GM19035 (cell line): ENCODE measurements around the gene C13orf42.

Source experiments
- ATAC-seq: cut with Tn5 transposase; IDR thresholded peaks from one replicate; pipeline ENCODE4 v1.9.1; 2021; ENCODE audit not compliant: unreplicated experiment

The C13orf42 gene

DNA sequence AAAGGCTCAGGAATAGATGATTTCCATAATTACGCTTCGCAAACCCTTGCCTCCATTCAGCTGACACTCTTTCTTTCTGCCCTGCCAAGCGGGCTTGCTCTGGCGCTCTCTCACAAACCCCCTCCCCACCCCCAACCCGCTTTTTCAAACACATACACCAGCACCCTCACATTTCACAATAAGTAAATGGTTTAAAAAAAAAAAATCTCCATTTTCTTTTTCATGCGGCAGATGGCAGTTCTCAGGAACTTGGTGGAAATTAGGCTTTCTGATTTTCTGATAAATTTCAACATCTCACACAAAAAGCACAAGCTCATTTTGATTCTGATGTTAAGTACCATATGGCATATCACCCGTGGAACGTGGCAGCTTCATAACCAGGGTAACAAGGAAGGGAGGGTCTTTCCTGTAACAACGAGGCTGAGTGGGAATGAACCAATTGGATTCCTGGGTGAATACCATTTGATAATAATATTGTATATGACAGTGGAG is 43.8 kb downstream of the C13orf42 start:
- ATAC-seq = no peak

DNA sequence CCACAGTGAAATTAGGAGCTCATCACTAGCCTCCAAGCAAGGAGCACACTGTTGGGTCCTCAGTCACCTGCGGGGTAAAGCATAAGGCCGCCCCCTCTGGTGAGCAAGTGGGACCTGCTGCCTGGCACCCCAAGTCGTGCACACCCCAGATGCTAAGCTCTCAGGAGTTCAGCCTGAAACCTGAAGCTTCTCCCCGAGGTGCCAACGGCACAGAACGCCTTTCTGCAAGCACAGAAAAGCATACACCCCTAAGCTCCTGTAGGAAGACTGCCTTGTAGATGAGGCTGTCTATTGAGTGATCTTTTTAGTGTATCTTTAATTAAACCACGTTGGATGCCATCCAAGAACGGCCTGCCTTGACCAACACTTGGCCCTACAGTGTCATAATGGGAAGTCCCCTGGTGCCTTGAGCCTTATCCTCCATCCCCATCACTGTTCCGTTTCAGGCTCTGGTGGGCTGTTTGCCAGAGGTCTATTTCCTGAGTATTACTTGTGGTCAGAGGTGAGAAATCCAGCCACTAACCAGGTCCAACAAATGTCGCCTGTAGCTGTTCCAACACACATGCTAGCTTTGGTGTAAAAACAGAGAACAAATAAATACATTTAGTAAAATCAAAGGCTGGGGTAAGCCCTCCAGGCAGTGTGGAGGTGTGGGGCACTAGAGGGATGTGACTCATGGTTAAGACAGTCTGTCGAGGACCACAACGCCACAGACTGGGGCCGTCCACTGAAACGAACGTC is 44.8 kb downstream of the C13orf42 start:
- no peak for ATAC-seq

DNA sequence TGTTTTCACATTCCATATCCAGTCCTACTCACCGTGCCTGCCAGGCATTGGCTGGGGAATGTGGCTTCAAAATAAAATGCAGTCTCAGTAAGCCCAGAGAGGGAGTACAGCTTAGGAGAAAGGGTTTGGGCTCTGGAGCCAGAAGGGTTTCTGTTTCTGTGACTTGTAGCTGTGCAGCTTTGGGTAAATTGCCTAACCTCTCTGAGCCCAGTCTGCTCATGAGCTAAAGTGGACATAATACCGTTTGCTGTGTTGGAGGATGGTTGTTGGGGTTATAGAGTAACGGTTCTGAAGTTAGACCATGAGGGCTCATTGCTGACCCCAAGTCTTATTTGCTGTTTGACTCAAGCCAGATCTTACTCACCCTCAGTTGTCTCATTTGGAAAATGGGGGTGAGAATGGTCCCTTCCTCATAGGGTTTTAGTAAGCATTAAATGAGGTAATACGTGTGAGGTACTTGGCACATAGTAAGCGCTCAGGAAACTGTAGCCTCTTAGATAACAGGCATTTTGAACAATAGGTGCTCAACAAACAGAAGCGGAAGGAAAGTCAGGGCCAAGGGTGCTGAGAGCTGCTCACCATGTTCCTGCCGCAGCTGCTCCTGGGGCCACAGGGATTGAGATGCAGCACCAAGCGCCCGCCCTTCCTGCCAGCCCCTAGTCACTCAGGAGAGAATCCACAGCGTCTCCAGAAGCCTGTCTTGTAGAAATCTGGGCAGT is 45.5 kb downstream of the C13orf42 start:
- ATAC-seq = no peak

DNA sequence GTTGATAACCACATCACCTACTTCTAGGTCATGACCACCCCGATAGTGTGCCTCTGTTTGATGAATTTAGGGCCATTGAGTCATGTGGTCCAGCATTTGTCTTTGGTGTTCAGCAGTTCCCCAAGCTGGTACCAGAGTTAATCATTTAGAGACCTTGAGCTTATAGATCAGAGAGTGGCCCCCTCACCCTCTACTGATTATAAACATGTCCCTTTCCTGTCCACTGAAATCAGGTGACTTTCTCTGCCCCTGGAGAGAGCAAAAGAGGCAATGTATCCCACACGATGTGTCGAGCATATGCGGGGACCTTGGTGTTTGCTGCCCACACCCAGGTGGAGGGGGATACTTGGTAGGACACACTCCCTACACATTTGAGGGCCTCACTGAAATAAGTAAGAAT is 46.3 kb downstream of the C13orf42 start:
- no peak for ATAC-seq

DNA sequence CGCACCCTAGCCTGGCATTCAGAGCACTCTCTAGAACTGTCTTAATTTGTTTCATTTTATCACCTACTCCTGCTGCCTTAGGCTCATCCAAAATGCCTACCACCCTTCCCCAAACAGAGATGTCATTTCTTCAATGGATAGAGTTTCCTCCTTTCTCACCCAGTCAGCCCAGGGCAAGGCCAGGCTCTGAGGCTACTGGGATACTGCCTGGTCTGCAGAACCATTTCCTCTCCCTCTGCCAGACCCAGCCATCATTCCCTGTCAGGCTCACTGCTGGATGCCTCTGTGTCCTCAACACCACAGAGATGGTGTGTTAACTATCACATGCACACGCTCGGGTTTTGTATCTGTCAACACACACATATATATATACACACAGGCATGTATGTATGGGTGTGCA is 47.2 kb downstream of the C13orf42 start:
- ATAC-seq = no peak

DNA sequence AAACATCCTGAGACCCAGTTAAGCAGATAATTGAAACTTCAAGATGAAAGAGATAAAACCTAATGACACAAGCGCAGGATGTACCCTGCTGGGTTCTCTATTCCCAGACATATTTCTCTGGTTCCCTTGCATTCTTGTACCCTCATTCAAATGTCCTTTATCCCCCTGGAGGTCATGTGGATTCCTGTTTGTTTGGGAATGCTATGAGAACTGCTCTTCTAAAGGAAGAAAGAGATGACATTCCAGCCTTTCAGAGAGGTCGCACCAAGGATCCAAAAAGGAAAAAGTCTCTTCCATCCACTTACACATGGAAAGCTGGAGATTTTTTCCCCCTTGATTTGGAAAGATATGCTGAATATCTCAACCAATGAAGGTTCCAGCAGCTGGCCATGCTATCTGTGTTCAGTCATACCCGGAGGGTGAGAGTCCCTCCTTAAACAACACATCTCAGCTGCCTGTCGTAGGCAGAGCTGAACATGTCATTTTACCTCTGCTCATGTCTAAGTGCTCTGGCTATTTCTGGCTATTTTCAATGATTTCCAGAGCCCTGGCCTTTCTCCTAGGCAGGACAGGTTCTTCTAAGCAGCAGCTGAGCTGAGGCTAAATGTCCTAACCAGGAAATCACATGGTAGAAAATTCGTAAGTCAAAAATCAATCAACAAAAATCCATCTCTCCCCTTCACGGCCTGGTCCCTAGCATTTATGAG is 52.5 kb downstream of the C13orf42 start:
- ATAC-seq = no peak

DNA sequence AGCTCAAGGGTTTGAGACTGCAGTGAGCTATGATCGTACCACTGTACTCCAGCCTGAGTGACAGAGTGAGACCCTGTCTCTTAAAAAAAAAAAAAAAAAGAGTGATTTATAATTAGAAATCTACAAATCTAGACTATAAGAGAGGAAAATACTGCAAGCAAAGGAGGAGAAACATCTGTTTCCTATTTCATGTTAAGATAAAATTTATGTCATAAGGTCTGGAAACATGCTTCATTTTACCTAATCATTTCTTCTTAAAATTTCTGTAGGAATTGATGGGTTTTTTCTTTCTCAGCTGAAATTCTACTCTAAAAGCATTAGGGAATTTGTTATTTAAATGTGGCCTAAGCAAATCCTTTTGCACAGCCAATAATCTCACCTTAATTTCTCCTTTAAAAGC is 53.2 kb downstream of the C13orf42 start:
- ATAC-seq = no peak

DNA sequence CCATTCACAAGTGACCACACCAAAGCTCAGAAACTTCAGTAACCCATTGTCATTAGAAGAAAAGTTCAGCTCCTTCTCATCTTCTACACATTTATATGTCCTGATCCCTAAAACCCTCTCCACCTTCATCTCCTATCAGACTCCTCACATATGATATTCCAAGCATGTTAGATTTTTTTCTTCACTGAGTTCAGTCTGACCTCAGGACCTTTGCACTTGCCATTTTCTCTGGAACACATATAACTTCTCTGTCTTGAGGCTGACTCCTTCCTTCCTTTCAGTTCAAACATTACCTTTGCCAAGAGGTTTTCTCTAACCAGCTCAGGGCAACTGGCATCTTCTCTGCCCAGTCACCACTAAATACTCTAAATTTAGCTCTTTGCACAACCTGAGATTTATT is 54.1 kb downstream of the C13orf42 start:
- ATAC-seq = no peak

DNA sequence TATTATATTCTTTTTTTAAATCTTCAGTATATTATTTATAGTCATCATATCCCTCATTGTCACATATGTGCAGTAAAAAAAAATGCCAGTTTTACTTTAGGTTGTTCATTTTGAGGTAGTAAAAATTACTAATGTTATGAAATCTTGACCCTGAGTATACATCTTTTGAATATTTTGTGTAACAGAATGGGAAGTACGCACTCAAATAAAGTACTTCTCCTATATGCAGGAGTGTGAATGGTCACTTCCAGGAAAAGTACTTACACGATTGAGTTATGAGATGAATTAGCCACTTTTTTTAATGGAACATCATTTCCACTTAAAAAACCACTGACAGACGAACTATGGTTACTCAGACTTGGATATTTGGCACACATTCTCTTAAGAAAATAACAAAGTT is 58.5 kb downstream of the C13orf42 start:
- ATAC-seq = no peak

DNA sequence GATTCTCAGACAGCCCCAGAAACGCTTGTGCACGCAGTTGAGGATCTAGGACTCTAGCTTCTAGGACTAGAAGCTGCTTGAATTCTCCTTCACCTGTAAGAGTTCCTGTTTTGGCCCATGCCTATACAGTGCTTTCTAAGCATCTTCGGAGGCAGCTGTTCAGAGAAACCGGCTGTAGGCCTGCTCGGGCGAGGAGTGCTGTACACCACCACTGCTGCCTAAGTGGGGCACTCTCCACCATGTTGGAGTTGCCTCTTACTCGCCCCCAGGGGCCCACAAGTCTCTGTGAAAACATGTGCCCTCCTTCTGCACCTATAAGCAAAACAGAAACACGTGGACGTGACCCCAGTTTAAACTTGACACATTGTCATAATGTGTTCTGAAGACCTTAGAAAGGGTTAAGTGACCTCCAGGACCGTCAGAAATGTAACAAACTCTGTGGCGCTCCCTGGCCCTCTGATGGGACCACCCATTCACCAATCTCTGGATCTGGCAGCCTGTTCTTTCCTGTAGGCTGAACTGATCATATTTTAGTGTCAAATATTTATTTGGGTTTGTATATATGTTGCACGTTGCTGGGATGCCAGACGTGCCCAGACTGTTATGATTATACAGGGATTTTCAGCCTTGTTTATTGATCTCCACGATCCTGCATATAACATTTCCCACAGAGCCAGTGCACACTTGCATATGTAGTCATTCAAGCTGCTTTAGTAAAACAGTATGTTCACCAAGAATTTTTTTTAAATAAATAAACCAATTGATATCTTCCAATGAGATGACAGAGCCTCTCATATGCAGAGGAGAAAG is 60.8 kb downstream of the C13orf42 start:
- ATAC-seq = no peak

DNA sequence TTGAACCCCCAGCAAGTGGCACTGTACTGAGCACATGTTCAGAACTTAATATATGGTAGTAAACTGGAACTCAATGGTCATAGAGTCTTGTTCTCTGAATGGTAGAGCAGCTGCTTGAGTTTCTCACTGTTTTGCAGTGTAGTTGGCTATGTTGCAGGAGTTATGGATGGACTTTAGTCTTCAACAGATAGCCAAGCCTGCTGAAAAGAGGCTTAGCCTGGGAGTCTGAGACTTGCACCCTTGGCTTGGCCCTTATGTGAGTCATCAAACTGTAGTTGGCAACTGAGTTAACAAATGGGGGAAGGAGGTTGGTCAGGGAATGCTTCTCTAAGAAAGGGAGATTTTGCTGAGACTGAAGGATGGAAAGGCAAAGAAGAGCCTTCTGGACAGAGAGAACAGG is 62.5 kb downstream of the C13orf42 start:
- no peak for ATAC-seq

DNA sequence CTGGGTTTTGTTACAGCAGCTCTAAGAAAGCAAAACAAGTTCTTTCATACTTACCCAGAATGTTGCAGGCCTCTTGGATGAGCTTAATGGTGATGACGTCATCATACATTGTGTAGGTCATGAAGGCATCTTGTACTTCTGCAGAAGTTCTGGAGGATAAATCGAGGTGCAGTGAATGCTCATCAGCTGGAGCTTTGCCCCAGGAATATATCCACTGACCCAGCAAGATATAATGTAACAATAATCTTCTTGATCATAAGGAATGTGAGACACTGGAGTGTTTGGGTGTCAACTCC is 63.0 kb downstream of the C13orf42 start:
- no peak for ATAC-seq

DNA sequence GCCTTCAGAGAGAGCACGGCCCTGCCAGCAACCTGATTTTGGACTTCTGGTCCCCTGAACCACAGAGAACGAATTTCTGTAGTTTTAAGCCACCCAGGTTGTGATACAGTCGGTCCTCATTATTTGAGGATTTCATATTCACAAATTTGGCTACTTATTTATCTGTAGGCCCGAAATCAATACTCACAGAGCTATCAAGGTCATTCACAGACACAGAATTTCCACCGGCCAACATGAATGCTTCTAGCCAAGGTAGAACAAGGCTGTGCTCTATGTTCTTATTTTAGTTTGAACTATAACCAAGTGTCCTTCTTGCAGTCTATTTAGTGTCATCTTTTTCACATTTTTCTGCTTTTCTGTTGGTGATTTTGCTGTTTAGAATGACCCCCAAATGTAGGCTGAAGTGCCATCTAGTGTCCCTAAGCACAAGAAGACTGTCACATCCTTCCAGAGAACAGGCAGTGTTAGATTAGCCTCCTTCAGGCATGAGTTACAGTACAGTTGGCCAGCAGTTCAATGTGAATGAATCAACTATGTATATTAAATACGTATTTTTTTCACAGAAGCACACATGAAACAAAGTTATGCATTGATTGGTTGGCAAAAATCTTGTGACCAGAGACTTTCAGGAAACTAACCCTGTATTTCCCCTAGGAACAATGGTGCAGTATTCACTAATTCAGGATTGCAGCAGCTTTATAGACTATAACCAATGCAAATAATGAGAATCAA is 63.5 kb downstream of the C13orf42 start:
- no peak for ATAC-seq

DNA sequence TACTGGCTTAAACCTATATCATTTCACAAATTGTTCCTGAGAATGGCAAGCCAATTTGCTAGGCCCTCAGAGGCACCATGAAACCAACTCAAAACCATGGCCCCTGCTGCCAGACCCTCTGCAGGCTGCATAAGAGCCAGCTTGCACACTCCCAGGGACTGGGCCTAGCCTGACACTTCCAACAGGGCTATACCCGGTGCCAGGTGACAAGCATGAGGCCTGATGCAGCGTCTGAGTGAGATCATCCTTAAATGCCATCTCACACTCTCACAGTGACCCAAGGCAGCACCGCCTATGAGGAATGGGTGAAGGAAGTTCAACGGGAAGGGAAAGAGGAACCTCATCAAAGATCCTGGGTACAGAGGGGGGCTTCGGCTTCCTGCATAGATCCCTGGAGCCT is 65.6 kb downstream of the C13orf42 start:
- no peak for ATAC-seq

DNA sequence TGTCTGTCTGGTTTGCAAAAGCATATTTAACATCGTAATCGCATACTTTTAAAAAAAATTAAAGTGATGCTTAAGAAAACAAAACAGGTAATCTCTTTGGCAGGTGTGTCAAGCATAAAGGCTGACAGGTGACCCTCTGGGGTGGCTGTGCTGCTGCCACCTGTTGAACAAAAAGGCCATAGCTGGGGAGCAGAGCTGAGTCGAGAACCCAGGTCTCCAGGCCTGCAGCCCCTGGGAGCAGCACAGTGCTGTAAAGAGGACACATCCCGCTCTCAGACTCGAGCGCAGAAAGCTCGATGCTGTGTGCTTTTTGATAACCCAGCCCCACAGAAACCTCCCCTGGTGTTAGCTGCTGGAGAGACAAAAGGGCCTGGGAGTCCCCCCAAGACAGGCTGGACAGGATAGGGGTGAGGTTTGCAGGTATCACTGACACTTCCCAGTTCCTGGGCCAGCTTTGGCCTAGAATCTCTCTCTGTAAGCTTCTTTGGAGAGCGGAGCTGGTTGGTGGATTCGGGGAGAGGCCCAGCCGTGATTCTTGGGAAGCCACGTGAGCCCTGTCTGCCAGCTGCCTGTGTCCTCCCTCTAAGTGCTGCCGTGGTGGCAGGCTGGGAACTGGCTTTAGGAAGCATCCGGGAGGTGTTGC is 66.9 kb downstream of the C13orf42 start:
- ATAC-seq = no peak

DNA sequence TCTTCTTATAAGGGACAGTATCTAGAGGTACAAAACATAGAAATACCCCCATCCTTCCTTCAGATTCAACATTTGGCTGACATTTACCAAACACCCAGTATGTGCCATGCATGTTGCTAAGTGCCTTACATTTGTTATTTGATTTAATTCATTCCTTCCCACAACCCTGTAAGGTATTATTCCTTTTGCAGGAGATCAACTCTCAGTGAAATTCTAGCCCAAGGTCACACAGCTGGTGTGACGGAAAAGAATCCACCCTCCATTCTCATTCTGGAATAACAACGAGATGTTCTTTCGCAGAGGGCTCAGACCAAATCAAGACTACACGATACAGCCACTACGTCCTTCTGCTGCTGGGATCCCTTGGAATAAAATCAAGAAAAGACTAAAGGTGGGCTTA is 67.8 kb downstream of the C13orf42 start:
- no peak for ATAC-seq

DNA sequence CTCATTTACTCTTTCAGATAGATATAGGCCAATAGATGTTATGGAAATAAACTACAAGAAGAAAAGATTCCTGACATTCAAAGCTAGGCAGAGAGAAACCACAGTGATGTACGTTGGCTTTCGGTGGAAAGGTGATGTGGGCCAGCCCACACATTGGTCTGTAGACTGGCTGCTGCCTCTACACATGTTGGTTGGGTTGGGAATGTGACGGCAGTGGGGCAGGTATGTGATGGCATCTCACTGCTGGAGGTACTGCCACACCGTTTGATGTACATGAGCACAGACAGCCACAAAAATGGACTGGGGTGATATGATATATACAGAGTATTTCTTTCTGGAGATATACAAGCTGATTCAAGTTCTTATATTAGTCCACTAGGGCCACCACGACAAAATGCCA is 69.4 kb downstream of the C13orf42 start:
- ATAC-seq = no peak

DNA sequence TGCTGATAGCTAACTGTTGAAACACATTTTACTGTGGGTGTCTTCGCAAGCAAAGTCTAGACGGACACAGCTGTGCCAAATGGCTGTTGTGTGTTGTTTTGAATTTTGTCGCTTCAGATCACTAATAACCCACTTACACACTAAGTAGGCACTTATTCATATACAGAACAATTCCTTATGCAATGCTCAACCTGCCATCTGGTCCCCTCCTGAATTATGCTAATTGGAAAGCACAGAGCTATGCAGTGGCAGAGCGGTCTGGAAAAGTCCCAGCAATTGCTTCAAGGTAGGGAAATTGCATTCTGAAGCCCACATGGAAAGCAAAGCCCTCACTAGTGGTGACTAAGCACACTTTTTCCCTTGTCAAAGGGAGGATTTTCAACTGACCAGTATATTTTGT is 69.9 kb downstream of the C13orf42 start:
- ATAC-seq = no peak

DNA sequence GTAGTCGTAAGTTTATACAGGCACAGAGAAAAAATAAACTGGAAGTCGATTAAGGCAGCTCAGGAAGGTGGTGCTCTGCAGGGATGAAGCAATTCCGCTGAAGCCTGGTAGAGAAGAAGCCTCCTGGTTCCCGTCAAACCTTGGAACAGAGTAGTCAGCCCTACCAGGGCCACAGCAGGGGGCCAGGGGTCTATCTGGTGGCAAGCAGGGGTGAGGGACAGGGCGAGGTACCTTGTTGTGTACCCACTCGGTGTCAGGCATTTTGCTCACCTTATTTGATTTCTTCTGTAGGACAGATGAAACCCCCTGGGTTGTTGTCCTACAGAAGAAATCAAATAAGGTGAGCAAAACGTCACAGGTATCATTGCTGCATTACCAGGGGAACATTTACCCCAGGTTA is 70.6 kb downstream of the C13orf42 start:
- ATAC-seq = no peak

DNA sequence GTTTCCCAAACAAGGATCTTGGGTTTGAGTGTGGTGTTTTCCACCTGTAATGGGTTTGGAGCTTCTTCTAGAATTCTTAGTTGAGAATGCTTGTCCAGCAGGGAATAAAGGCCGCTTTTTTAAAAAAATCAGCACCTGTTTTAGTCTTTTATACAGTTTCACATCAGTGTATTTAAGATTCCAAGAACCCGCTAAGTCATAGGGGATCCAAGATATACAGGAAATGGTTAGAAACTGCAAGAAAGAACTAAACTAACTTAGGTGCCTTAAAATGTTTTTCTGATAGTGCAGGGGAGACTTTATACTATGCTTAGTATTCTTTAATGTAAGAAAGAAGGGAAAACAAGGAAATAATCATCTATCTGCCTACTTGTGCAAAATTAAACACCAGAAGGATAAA is 74.7 kb downstream of the C13orf42 start:
- no peak for ATAC-seq
